ENCODE results near the gene AK4. TPM values are rescaled to one million over a fixed set of nuclear protein-coding genes. Genes with fewer than 3 reads are reported as not detected.
"Not testable (repeated sequence)": the region's sequence is repeated elsewhere in the genome, so short reads cannot be mapped to it uniquely, and the experiment has no call there.

The AK4 gene
- total RNA-seq, 1 donor from 2014 or later = 24.7 TPM

- no peak for DNase-seq (ENCODE audit: extremely low read depth, low read depth, low spot score)
Measured at GRCh38 chr1:65210325-65210724, 62.3 kb downstream of the AK4 start.

- DNase-seq (ENCODE audit: extremely low read depth, low read depth, low spot score) = no peak
Measured at GRCh38 chr1:65211331-65211730, 63.3 kb downstream of the AK4 start.

GRCh38 chr1:65213271-65214023, 65.4 kb downstream of the AK4 start:
- no peak for DNase-seq (ENCODE audit: extremely low read depth, low read depth, low spot score)

GRCh38 chr1:65214340-65215027, 66.5 kb downstream of the AK4 start:
- DNase-seq (ENCODE audit: extremely low read depth, low read depth, low spot score) = no peak

- DNase-seq (ENCODE audit: extremely low read depth, low read depth, low spot score) = no peak
Measured at GRCh38 chr1:65216989-65217388, 69.0 kb downstream of the AK4 start.

- DNase-seq (ENCODE audit: extremely low read depth, low read depth, low spot score) = no peak
Measured at GRCh38 chr1:65221638-65222339, 73.8 kb downstream of the AK4 start.

GRCh38 chr1:65222340-65222940, 74.4 kb downstream of the AK4 start:
- no peak for DNase-seq (ENCODE audit: extremely low read depth, low read depth, low spot score)

- DNase-seq (ENCODE audit: extremely low read depth, low read depth, low spot score) = no peak
Measured at GRCh38 chr1:65224681-65225091, 76.7 kb downstream of the AK4 start.

- DNase-seq (ENCODE audit: extremely low read depth, low read depth, low spot score) = no peak
Measured at GRCh38 chr1:65225179-65225578, 77.2 kb downstream of the AK4 start.

GRCh38 chr1:65229201-65229600, 81.2 kb downstream of the AK4 start:
- DNase-seq (ENCODE audit: extremely low read depth, low read depth, low spot score) = no peak

GRCh38 chr1:65229754-65230339, 81.8 kb downstream of the AK4 start:
- DNase-seq (ENCODE audit: extremely low read depth, low read depth, low spot score) = no peak

- DNase-seq (ENCODE audit: extremely low read depth, low read depth, low spot score) = no peak
Measured at GRCh38 chr1:65230731-65231481, 82.9 kb downstream of the AK4 start.

- no peak for DNase-seq (ENCODE audit: extremely low read depth, low read depth, low spot score)
Measured at GRCh38 chr1:65231718-65232330, 83.8 kb downstream of the AK4 start.

GRCh38 chr1:65232461-65232990, 84.5 kb downstream of the AK4 start:
- no peak for DNase-seq (ENCODE audit: extremely low read depth, low read depth, low spot score)

- no peak for DNase-seq (ENCODE audit: extremely low read depth, low read depth, low spot score)
Measured at GRCh38 chr1:65233782-65234181, 85.8 kb downstream of the AK4 start.

GRCh38 chr1:65235867-65236805, 88.1 kb downstream of the AK4 start:
- no peak for DNase-seq (ENCODE audit: extremely low read depth, low read depth, low spot score)

- not testable (repeated sequence) for DNase-seq (ENCODE audit: extremely low read depth, low read depth, low spot score)
Measured at GRCh38 chr1:65237088-65237487, 89.1 kb downstream of the AK4 start.

- DNase-seq (ENCODE audit: extremely low read depth, low read depth, low spot score) = no peak
Measured at GRCh38 chr1:65237503-65237902, 89.5 kb downstream of the AK4 start.
